Hepatic stellate cell (primary cell): ENCODE measurements around the gene PGAP6.
"Not testable (repeated sequence)": the region's sequence is repeated elsewhere in the genome, so short reads cannot be mapped to it uniquely, and the experiment has no call there.

ENCODE experiments used
- DNase-seq: peaks from one replicate; pipeline ENCODE4 v3.0.0; 2011; ENCODE audit warnings: low spot score

PGAP6 gene, protein sequence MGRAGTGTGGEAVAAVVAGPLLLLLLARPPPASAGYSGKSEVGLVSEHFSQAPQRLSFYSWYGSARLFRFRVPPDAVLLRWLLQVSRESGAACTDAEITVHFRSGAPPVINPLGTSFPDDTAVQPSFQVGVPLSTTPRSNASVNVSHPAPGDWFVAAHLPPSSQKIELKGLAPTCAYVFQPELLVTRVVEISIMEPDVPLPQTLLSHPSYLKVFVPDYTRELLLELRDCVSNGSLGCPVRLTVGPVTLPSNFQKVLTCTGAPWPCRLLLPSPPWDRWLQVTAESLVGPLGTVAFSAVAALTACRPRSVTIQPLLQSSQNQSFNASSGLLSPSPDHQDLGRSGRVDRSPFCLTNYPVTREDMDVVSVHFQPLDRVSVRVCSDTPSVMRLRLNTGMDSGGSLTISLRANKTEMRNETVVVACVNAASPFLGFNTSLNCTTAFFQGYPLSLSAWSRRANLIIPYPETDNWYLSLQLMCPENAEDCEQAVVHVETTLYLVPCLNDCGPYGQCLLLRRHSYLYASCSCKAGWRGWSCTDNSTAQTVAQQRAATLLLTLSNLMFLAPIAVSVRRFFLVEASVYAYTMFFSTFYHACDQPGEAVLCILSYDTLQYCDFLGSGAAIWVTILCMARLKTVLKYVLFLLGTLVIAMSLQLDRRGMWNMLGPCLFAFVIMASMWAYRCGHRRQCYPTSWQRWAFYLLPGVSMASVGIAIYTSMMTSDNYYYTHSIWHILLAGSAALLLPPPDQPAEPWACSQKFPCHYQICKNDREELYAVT

GRCh38 chr16:381789-382717, at the start of gene PGAP6:
PGAP6 (minus strand) TSS chr16:381978; CDS start chr16:381821, 157 bp downstream.
- DNase-seq = peak; percentile 88

DNA sequence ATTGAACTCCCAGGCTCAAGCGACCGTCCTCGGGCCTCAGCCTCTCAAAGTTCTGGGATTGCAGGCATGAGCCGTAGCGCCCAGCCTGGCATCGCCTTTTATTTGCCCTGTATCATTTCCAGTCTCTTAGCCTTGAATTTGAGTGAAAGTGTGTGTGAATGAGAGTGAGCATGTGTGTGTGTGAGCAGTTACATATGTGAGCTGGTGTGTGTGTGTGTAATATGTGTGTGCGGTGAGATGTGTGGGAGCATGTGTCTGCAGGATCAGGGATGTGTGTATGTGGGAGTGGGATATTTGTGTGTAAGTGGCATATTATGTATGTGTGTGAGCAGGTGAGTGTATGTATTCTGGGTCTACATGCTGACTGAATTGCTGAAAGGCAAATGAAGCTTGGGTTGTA, 49.1 kb upstream of the PGAP6 start:
- no peak for DNase-seq

DNA sequence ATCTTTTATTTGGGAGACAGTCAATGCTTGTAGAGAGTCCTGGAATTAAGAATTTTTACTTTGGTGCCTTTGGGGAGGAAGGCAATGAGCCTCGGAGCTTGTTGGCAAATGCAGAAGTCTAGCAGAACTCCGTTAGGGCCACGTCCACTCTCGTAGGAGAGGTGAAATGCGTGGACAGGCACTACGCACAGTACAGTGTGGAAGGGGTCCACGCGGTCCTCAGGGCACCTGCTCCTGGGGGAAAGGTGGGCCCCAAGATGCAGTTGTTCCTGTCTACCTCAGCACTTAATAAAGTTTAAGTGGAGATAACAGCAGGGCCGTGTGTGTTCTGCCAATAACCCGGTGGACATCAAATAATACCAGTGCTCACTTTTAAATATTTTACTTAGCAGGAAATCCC, 45.5 kb upstream of the PGAP6 start:
- DNase-seq = no peak

DNA sequence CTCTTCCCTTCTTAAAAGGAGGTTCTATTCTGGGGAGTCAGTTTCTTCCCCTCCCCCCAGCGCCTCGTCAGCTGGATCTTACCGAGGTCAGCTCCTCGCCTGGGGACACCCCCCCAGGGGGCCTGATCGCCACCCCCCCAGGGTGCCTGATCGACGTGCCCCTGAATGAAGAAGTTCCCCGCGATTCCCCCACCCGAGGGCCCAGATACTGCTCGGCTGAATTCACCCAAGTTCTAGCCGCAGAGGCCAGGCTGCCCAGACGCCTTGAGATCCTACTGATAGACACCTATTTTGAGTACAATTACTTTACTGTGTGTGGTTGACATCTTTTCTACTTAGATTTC, 45.1 kb upstream of the PGAP6 start:
- no peak for DNase-seq

GRCh38 chr16:426115-426905, 44.5 kb upstream of the PGAP6 start:
- peak; percentile 36 for DNase-seq

DNA sequence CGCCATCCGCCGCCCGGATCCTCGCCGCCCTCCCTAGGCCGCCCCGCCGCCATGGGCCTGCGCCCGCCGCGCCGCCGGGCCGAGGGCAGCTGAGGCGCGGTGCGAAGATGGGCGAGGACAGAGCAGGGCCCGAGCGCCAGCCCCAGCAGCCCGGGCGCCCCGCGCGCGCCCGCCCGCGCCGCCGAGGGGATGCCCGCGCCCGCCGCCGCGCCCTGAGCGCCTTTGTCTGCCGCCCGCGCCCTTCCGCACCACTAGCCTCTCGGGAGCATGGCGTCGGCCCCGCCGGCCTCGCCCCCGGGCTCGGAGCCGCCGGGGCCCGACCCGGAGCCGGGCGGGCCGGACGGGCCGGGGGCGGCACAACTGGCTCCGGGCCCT, 43.9 kb upstream of the PGAP6 start:
- DNase-seq = peak; percentile 26

GRCh38 chr16:425082-425718, 43.4 kb upstream of the PGAP6 start, which contains the start of gene RAB11FIP3:
RAB11FIP3 (plus strand) TSS chr16:425649; CDS start chr16:426007, 358 bp downstream.
- DNase-seq = peak; percentile 82

GRCh38 chr16:424623-425081, 42.9 kb upstream of the PGAP6 start:
- DNase-seq = no peak

DNA sequence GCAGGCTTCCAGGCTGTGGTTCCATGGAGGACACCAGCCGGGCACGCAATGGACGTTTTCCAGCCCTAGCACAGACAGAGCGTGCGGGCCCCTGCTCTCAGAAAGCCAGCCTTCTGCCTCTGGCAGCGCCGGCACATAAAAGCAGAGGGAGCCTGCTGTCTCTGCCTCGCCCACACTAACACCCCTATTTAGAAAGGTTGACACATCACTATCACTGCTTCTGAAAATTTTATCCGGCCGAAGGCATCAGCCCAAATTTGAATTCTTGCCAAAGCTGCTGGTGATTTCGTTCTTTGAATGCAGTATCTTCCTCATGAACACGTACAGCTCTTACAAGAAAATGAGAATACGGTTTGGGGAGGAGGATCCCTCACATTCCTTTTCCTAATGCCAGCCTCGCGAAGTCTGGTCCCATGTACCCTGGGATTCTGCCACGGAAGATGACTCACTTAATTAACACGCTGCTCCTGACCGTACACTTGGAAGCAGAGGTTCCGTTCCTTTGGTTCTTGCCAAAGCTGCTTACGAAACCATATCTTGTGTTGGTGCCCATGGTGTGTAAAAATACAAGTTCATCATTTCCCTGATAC, 42.4 kb upstream of the PGAP6 start:
- peak; percentile 80 for DNase-seq

DNA sequence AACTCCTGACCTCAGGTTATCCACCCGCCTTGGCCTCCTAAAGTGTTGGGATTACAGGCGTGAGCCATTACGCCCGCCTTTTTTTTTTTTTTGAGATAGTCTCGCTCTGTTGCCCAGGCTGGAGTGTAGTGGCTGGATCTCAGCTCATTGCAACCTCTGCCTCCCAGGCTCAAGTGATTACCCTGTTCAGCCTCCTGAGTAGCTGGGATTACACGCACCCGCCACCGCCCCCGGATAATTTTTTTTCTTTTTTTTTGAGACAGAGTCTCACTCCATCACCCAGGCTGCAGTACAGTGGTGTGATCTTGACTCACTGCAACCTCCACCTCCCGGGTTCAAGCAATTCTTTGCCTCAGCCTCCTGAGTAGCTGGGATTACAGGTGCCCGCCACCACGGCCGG, 40.4 kb upstream of the PGAP6 start:
- not testable (repeated sequence) for DNase-seq

DNA sequence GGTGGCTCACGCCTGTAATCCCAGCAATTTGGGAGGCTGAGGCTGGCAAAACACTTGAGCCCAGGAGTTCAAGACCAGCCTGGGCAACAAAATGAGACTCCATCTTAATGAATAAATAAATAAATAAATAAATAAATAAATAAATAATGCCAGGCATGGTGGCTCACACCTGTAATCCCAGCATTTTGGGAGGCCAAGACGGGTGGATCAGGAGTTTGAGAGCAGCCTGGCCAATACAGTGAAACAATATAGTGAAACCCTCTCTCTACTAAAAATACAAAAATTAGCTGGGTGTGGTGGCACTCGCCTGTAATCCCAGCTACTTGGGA, 33.4 kb upstream of the PGAP6 start:
- DNase-seq = not testable (repeated sequence)

DNA sequence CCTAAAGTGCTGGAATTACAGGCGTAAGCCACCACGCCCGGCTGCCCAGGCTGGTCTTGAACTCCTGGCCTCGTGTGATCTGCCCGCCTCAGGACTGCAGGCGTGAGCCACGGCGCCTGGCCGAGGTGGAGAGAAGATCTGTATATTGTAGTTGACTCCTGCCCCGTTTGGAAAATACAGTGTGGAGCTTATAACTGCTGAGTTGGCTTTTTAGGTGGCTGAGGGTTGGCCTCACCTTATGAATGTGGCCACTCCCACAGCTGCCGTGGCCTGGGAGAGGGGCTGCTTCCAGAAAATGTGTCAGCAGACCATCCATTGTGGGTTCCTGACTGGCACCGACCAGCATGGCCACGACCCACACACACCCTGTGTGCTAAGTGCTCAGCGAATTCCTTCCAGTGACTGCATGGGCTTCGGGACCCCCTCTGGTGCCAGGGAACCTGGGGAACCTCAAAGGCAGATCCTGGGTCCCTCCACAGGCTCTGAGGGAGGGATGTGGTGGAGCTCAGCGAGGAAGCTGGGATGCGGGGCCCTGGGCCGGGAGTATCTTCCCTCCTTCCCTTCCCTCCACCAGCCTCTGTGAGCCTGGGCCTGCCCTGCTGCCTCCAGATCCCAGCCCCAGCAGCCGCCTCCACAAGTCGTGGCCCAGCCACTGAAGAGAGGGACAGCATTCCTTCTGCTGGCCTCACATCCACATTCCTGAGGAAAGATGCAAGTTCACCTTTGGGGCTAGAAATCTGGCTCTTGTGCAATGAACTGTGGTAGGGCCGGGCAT, 32.8 kb upstream of the PGAP6 start:
- DNase-seq = no peak

- no peak for DNase-seq
Observed at GRCh38 chr16:411576-412265, 29.9 kb upstream of the PGAP6 start.

DNA sequence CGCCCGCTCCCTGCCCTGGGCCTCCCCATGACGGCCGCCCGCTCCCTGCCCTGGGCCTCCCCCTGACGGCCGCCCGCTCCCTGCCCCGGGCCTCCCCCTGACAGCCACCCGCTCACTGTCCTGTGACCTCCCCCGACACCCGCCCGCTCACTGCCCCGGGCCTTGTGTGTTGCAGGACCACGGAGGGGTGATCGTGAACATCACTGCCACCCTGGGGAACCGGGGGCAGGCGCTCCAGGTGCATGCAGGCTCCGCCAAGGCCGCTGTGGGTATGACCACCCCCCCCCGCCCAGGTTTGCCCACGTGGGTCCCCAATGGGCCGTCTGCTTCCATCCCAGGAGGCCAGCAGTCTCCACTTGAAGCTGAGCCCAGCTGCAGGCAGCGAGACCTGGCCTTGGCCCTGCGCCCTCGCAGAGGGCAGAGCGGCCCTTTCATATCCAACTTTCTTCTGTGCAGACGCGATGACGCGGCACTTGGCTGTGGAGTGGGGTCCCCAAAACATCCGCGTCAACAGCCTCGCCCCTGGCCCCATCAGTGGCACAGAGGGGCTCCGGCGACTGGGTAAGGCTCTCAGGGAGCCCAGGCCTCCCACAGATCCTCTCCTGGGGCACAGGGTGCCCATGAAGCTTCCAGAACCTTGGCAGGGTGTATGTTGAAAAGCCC, 28.9 kb upstream of the PGAP6 start:
- DNase-seq = no peak

DNA sequence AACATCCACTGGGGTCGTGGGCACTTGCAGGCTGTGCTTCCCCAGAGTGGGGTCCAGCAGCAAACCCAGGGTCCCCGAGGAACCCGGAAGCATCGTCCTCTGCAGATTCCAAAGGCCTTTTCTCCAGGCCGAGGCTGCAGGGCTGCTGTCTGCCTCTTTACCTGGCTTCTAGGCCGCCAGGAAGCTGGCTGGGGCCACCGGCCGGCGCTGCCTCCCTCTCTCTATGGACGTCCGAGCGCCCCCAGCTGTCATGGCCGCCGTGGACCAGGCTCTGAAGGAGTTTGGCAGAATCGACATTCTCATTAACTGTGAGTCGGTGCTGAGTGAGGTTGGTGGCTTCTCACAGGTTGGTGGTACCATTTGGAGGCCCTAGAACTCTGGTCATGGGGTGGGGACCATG, 25.5 kb upstream of the PGAP6 start:
- DNase-seq = no peak

- DNase-seq = no peak
Observed at GRCh38 chr16:405548-406506, 24.0 kb upstream of the PGAP6 start.

DNA sequence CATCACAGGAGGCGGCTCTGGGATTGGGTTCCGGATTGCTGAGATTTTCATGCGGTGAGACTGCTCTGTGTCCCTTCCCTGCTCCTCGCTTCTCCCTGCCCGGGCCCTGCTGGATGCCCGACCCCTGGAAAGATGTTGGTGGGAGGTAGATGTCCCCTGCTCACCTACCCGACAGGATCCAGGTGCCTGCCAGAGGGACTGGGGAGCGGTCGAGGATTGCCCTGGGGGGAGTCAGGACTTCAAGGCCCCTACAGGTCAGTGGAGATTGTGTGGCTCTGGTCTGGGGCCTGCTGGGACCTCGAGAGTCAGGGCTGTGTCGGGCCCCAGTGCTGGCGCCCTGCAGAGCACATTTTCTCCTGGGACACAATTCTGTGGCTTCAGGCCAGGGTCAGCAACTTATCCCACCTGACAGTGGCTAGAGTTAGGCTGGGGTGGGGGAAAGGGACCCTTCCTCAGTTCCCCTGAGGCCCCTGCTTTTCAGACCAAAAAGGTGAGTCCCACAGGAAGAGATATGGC, 23.3 kb upstream of the PGAP6 start:
- DNase-seq = no peak
